Measurements from ENCODE around the gene MAPK8.

MAPK8 gene

DNA sequence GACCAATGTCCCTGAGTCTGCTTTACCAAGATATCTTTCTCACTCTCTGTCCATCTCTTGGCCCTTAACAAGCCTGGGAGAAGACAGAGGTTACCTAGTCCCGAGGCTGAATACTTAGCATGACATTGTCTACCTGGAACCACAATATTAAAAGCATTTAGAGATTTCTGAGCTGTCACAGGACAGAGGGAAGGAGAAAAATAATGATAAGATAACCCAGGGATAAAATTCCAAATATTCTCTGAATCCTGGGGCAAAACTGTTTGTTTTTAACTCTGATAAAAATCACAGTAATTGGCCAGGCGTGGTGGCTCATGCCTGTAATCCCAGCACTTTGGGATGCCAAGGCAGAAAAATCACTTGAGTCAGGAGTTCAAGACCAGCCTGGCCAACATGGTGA, 12.0 kb upstream of the MAPK8 start:
- DNase-seq = no peak

DNA sequence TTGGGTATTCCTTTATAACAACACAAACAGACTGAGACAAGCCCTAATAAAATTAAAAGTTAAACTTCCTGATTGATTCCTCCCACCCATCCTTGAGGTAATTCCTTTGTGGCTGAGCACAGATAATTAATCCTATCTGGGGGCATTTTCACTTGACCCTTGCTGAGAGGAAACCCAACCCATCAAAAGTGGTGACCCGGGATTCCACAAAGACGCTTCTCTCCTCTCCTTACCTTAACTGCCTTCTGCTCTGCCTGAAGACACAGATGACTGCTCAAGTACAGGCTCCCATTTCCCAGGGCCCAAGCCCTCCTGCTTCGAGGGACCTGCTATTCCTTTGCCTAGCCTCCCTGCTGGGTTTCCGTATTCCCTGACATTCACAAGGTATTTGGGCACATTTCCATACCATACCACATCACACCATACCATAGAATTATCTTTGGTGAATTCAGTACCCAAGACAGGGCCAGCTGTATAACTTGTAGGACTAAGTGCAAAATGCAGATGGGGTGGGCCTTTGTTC, 9.8 kb upstream of the MAPK8 start:
- DNase-seq = no peak

DNA sequence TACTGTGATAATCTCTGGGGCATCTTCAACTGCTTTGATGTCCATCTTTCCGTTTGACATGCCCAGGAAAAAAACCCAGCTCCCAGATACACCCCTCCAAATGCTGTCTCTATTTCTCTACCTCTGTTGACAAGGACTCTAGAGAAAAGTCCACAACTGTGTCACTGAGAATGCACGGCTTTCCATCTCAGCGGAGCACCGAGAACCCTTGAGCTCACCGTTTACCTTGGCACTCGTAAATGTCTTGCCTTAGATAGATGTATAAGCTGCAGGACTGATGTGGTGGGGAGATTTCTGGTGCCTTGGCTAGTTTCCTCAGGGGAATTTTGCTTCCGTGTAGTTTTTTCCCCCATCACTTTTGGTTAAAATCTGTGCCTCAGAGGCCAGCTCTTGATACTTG, 7.4 kb upstream of the MAPK8 start:
- DNase-seq = no peak

- DNase-seq = no peak
Measured at GRCh38 chr10:48299692-48300091, 6.8 kb upstream of the MAPK8 start.

GRCh38 chr10:48300556-48300955, 5.9 kb upstream of the MAPK8 start:
- DNase-seq = no peak

- no peak for DNase-seq
Measured at GRCh38 chr10:48302515-48303476, 3.7 kb upstream of the MAPK8 start.

- no peak for DNase-seq
Measured at GRCh38 chr10:48305905-48306264, 592 bp upstream of the MAPK8 start.

- DNase-seq = no peak
Measured at GRCh38 chr10:48306870-48307710, 613 bp downstream of the MAPK8 start.

- no peak for DNase-seq
Measured at GRCh38 chr10:48307711-48308018, 1.2 kb downstream of the MAPK8 start.

- no peak for DNase-seq
Measured at GRCh38 chr10:48309711-48310226, 3.3 kb downstream of the MAPK8 start.

DNA sequence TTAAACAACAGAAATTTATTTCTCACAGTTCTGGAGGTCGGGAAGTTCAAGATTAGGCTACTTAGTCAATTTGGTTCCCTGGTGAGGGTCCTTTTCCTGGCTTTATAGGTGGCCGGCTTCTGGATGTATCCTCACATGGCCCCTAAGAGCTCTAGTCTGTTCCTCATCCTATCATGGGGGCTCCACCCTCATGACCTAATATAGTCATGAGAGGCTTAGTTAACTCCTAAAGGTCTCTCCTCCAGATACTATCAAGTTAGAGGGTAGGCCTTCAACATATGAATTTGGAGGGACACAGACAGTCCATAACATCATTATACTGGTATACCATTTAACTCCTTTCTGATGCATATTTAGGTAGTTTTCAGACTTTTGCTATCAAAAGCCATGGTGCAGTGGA, 7.6 kb downstream of the MAPK8 start:
- DNase-seq = no peak

GRCh38 chr10:48316236-48316635, 9.8 kb downstream of the MAPK8 start:
- DNase-seq = no peak

DNA sequence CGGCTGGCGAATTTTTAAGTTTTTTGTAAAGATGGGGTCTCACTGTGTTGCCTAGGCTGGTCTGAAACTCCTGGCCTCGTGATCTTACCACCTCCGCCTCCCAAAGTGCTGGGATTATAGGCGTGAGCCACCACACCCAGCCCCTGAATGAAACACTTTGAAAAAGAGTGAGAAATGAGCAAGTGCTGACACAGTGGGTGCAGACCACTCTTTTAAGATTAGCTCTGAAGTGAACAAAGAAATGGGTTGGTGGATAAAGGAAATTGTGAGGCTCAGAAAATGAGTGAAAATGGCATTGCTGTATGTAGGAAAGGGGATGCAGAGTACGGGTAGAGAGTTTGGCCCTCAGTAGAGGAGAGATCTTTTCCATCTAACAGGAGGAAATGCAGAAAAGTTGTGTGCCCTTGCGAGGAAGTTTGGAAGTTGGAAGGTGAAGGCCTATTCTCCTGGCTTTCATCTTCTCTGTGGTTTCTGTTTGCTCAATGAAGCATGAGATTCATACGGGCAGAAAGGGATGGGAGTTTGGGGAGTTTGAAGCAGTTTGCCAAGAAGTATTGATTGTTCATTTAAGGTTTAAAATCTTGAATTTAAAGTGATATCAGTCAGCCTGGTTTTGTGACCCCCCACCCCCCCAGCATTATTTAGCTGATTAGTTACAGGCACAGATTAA, 11.0 kb downstream of the MAPK8 start:
- DNase-seq = no peak

DNA sequence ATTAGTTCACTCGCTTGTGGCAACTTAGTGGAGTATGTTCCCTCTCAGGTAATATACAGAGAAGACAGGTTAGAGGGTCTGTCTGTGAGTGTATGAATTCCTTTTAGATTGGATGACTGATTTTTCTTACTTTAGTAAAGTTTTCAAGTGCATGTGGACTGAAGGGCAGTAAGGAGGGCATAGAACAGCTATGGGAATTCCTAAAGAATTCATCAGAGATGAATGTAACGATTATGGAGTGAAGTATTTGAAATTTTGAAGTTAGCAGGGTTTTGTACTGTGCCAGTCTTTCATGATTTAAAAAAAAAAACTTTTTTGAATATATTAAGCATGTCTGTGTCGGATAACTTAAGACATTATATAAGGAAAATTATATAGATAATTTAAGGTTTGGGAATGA, 15.5 kb downstream of the MAPK8 start:
- DNase-seq = no peak

DNA sequence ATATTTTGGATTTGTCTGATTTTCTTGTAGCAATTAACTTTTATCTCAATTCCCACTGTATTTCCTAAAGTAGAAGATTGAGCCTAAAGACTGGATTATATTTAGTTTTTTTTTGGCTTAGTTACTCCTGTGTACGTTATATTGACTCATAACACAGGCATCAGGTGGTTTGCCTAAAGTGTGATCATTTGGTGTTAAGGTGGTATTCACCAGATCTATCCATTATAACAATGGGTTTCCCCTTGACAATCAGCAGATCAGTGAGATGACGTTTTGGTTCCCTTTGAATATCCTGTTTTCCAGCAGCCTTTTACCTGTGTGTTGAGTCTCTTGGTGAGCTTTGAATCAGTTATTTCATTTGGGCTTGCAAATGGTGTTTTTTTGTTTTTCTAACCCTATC, 18.1 kb downstream of the MAPK8 start:
- DNase-seq = no peak

DNA sequence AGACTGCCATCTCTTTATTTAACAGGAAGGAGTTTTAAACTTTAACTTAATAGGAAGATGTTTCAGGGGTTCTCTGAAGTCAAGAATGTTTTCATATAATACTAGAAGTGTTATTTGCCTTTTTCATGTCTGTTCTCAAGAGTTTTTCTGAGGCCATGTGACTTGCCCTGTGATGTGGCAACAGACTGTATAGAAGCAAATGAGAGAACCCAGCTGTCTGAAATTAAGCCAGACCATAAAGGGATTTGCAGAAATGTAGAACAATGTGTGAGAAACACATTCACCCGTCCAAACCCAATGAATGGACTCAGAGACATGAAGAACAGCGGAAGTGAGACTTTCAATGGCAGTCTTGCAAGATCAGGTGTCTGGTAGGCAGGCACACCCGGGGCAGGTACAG, 23.8 kb downstream of the MAPK8 start:
- DNase-seq = no peak

GRCh38 chr10:48331436-48331835, 25.0 kb downstream of the MAPK8 start:
- DNase-seq = no peak

GRCh38 chr10:48332166-48332870, 25.8 kb downstream of the MAPK8 start:
- DNase-seq = no peak

DNA sequence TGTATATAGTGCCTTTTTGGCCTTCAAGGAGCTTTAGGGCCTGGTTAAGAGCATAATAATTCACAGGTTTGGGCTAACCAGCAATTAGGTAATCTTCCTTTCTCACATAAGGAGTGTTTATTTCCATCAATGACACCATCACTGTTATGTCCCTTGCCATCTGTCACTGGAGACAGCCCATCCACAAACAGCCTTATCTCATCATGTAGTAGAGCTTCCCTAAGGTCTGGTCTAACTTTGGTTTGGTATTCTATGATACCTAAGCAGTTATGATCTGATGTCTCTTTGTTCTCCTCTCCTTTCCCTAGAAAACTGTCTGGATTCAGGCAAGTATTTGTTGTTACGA, 26.4 kb downstream of the MAPK8 start:
- no peak for DNase-seq

GRCh38 chr10:48333856-48334255, 27.4 kb downstream of the MAPK8 start:
- DNase-seq = no peak

DNA sequence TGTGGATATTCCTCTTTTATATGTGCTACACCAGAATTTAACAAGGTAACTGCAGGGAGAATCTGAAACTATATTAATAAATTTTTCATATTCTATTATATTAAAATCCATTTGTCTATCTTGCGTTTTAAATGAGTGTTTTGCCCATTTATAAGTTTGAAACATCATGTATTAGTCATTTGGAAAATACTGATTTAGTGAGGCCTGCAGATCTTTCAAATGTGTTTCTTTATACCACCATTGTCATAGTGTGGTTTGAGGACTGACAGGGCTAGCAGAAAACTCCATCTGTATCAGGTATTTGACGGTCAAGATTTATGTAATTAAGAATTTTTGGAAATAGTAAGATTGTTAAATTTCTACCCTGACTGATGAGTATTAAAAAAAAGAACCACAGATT, 29.3 kb downstream of the MAPK8 start:
- no peak for DNase-seq

GRCh38 chr10:48336978-48337599, 30.6 kb downstream of the MAPK8 start:
- no peak for DNase-seq
